Epithelial cell of esophagus (primary cell): ENCODE data around the gene LHX3.

Experiments
- DNase-seq: peaks from one replicate; pipeline ENCODE4 v3.0.0; 2010; ENCODE audit warnings: low read depth
- H3K4me3 ChIP-seq: 2 replicates; pipeline ENCODE4 v1.5.1; 2011; ENCODE audit warnings: mild to moderate bottlenecking, low read length, control low read depth
- TF ChIP-seq, protein P1 (sequence below): IDR thresholded peaks from 2 replicates; pipeline ENCODE4 v1.5.1; 2011; ENCODE audit warnings: low read depth, mild to moderate bottlenecking, low read length, control low read depth, inconsistent platforms; ENCODE audit not compliant: insufficient read depth; ENCODE audit errors: missing control alignments

Gene LHX3

DNA sequence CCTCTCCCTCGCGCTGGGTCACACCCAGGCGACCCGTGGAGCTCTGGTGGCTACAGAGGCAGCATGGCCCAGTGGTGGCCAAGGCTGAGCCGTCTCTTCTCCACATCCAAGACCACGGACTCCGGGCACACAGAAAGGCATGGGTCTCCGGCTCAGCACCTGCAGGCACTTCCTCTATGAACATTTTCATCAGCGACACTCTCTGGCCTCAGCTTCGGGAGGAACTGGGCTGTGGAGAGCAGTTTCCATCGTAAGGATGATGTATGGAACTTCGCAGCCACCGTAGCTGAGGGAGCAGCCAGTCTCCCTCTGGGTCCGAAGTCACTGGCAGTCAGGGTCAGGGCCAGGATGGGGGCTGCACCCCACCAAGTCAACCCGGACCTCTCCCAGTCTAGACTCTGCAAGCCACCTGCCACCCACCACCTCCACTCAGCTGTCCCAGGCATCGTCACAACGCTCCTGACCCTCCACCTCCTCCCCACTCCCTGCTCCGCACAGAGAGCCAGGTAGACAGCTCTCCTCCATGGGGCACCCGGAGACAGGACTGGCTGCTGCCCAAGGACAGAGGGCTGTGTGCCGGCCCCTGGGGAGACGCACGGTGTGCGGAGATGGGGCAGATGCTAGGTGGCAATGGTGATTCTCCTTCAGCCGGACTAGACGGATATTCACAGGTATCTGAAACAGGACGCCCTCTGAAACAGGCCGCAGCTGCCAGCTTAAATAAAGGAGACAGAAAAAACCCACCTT, 31.0 kb upstream of the LHX3 start:
- no peak for DNase-seq
- TF ChIP-seq, protein P1, sequence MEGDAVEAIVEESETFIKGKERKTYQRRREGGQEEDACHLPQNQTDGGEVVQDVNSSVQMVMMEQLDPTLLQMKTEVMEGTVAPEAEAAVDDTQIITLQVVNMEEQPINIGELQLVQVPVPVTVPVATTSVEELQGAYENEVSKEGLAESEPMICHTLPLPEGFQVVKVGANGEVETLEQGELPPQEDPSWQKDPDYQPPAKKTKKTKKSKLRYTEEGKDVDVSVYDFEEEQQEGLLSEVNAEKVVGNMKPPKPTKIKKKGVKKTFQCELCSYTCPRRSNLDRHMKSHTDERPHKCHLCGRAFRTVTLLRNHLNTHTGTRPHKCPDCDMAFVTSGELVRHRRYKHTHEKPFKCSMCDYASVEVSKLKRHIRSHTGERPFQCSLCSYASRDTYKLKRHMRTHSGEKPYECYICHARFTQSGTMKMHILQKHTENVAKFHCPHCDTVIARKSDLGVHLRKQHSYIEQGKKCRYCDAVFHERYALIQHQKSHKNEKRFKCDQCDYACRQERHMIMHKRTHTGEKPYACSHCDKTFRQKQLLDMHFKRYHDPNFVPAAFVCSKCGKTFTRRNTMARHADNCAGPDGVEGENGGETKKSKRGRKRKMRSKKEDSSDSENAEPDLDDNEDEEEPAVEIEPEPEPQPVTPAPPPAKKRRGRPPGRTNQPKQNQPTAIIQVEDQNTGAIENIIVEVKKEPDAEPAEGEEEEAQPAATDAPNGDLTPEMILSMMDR = no peak
- no peak overlapping the region for H3K4me3 ChIP-seq

DNA sequence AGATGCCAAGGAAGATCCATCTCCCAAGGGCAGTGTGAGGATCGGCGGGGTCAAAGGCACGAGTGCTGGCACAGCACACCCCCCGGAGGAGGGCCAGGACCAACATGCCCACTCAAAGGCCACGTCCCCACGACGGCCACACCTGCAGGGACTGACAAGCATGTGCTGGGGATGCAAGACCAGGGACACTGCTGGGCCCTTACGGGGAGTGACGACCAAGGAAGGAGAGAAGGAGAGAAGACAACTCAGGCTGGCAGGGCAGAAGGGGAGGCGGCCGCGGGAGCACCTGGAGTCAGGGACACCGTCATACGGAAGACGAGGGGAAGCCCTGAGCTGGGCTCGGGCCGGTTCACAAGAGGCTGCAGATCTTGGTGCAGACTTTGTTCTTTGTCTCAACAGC, 30.2 kb upstream of the LHX3 start:
- DNase-seq = no peak
- H3K4me3 ChIP-seq = no peak overlapping the region
- TF ChIP-seq, protein P1 = no peak

DNA sequence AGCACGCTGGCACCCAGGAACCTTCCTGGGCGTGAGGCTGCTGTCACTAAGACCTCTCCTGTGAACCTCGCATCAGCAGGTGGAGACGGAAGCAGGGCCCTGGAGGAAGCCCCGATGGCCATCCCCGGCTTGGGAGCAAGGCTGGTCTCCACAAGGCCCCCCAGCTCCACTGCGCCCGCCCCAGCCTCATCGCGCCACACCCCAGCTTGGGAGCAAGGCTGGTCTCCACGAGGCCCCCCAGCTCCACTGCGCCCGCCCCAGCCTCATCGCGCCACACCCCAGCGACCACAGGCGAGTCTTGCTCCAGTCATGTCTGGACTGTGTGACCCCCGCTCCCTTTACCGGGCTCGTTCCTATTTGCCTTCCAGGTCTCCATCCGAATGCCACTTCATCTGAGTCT, 29.7 kb upstream of the LHX3 start:
- no peak for DNase-seq
- TF ChIP-seq, protein P1 = no peak
- H3K4me3 ChIP-seq = no peak overlapping the region

DNA sequence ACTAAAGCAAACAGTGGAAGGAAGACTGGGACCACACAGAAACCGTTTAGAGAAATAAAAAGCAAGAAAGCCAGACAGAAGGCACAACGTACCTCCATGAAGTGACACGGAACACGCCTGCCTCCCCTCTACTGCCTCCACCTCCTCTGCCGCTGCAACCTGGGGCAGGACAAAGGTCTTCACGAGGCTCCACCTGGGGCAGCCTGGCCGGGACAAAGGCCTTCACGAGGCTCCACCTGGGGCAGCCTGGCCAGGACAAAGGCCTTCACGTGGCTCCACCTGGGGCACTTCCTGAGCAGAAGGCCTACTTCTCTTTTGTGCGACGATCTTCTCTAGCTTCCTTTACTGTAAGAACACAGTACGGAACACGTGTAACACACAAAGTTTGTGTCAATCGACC, 28.9 kb upstream of the LHX3 start:
- TF ChIP-seq, protein P1 = no peak
- H3K4me3 ChIP-seq = no peak overlapping the region
- no peak for DNase-seq

DNA sequence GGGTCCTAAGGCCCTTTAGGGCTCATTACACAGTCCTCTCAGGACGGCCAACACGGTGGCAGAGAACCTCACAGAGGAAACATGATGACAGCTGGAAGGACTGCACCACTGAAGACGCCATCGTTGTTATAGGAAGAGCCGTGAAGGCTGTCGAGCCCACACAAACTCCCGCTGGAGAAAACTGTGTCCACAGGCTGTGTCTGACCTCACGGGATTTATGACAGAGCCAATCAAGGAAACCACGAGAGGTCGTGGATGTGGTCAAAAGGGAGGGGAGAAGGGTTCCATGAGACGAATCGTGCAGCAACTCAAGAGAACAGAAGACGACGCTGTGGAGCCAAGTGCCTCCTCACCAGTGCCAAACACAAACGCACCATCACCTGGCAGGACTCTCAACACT, 28.5 kb upstream of the LHX3 start:
- H3K4me3 ChIP-seq = no peak overlapping the region
- DNase-seq = no peak
- TF ChIP-seq, protein P1 = no peak

DNA sequence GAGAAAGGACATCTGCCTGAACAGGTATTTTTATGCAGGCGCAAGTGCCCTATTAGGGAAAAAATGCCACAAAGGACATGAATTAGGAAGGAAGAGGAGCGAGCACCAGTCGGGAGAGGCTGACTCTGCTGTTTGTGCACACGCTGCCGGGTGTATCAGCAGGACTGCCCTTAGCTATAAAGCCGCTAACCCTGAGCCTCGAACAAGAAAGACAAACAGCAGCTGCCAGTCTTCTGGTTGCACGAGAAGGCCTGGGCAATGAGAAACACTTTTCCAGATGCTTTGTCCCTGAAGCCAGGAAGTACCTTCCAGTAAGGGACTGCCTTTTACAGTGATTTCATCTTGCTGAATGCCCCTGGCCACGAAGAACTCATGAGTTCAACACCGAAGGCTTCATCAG, 28.0 kb upstream of the LHX3 start:
- TF ChIP-seq, protein P1 = no peak
- no peak overlapping the region for H3K4me3 ChIP-seq
- no peak for DNase-seq
